Smooth muscle cell (in vitro differentiated cells): ENCODE data around the gene BCORL1. TPM values are rescaled to one million over a fixed set of nuclear protein-coding genes. Genes with fewer than 3 reads are reported as not detected.

ENCODE experiments used
- DNase-seq: peaks from one replicate; lab custom pipeline; 2025; ENCODE audit not compliant: unreplicated experiment; lab: John Stamatoyannopoulos, UW
- H2AFZ ChIP-seq: fragments of 200-600 bp; sonication (generic); 2 replicates; pipeline ENCODE4 v1.6.0; 2016; ENCODE audit warnings: antibody characterized with exemption, low read depth, mild to moderate bottlenecking
- H3F3A ChIP-seq: fragments of 200-600 bp; sonication (generic); 2 replicates; pipeline ENCODE4 v1.6.0; 2017; ENCODE audit warnings: antibody characterized with exemption, low read depth
- H3K27ac ChIP-seq: fragments of 200-600 bp; sonication (generic); 2 replicates; pipeline ENCODE4 v1.5.1; 2016; ENCODE audit warnings: low read depth, mild to moderate bottlenecking
- H3K27me3 ChIP-seq: fragments of 200-600 bp; sonication (generic); 2 replicates; pipeline ENCODE4 v1.6.1; 2016; ENCODE audit warnings: low read depth, mild to moderate bottlenecking
- H3K36me3 ChIP-seq: fragments of 200-600 bp; sonication (generic); 2 replicates; pipeline ENCODE4 v1.5.1; 2016; ENCODE audit warnings: low read depth
- H3K4me1 ChIP-seq: fragments of 200-600 bp; sonication (generic); 2 replicates; pipeline ENCODE4 v1.5.1; 2016; ENCODE audit warnings: low read depth
- H3K4me2 ChIP-seq: fragments of 200-600 bp; sonication (generic); 2 replicates; pipeline ENCODE4 v1.6.0; 2016; ENCODE audit warnings: mild to moderate bottlenecking
- H3K4me3 ChIP-seq: fragments of 200-600 bp; sonication (generic); 2 replicates; pipeline ENCODE4 v1.5.1; 2016; ENCODE audit warnings: mild to moderate bottlenecking
- H3K79me2 ChIP-seq: fragments of 200-600 bp; sonication (generic); 2 replicates; pipeline ENCODE4 v1.6.0; 2016; ENCODE audit warnings: low read depth, mild to moderate bottlenecking
- H3K9ac ChIP-seq: fragments of 200-600 bp; sonication (generic); 2 replicates; pipeline ENCODE4 v1.6.0; 2016; ENCODE audit warnings: low read depth
- H3K9me3 ChIP-seq: fragments of 200-600 bp; sonication (generic); replicated peaks from 2 replicates; pipeline ENCODE4 v1.5.1; 2016; ENCODE audit warnings: low read depth
- H4K20me1 ChIP-seq: fragments of 200-600 bp; sonication (generic); 2 replicates; pipeline ENCODE4 v1.6.0; 2016; ENCODE audit warnings: low read depth
- CTCF ChIP-seq: fragments of 200-600 bp; sonication (generic); IDR thresholded peaks from 2 replicates; pipeline ENCODE4 v1.5.1; 2017; ENCODE audit warnings: borderline replicate concordance, mild to moderate bottlenecking, antibody characterized with exemption; ENCODE audit not compliant: insufficient read depth, poor library complexity, severe bottlenecking
- WGBS: methylation state at CpG from one replicate; pipeline ENCODE4 v1.1.7; 2016; ENCODE audit warnings: low lambda C conversion rate; 5-methylcytosine and 5-hydroxymethylcytosine counted together
- polyA plus RNA-seq: library from polyadenylated mRNA; unstranded; fragments of >200 nt; fragmentation: Nextera tagmentation; extraction: Ambion mirVana; gene quantifications from 2 replicates; pipeline ENCODE4 v1.2.1, GENCODE V29; 2016
- total RNA-seq: library from RNA; depleted of rRNA; stranded (reverse); fragments of >200 nt; gene quantifications from 2 replicates; pipeline ENCODE4 v1.2.3, GENCODE V29; 2014

BCORL1 gene
- total and polyA plus RNA-seq, 2 experiments from 2014 or later, result 3.0 to 8.0 TPM

GRCh38 chrX:130097507-130098209 lies 115.2 kb downstream of the BCORL1 start:
- Histone ChIP-seq H3K27ac (no peak overlapping the region), H3K4me1 (no peaks in the 10 kb centered on the region), H3K9ac (no peak overlapping the region), H2AFZ (no peak overlapping the region), H3F3A (no peaks in the 10 kb centered on the region), H3K9me3 (no peaks in the 10 kb centered on the region), H3K4me3 (no peak overlapping the region), H3K36me3 (no peaks in the 10 kb centered on the region), H3K27me3 (no peaks in the 10 kb centered on the region), H3K4me2 (no peak overlapping the region), H4K20me1 (peaks cover 35% of the 10 kb centered on the region), H3K79me2 (peaks cover 26% of the 10 kb centered on the region)
- no peak for TF ChIP-seq CTCF
- no peak for DNase-seq
- 59% methylated on average over 13 of the region's 14 CpGs for WGBS

- no peak for DNase-seq
- H3K9me3 ChIP-seq, result no peaks in the 10 kb centered on the region
- H3K79me2 ChIP-seq, result peaks cover 30% of the 10 kb centered on the region
- peaks cover 37% of the 10 kb centered on the region for H4K20me1 ChIP-seq
- H3K36me3 ChIP-seq, result no peaks in the 10 kb centered on the region
- no peaks in the 10 kb centered on the region for H3K27me3 ChIP-seq
- H3K4me3 ChIP-seq, result no peak overlapping the region
- WGBS, result 65% methylated on average over 5 of the region's 5 CpGs
- no peak overlapping the region for H3K27ac ChIP-seq
- H2AFZ ChIP-seq, result no peak overlapping the region
- no peak for TF ChIP-seq CTCF
- H3K9ac ChIP-seq, result no peak overlapping the region
- H3K4me1 ChIP-seq, result no peaks in the 10 kb centered on the region
- H3F3A ChIP-seq, result no peaks in the 10 kb centered on the region
- no peak overlapping the region for H3K4me2 ChIP-seq
Observed at GRCh38 chrX:130098210-130098552, 115.7 kb downstream of the BCORL1 start.

GRCh38 chrX:130100180-130100579 lies 117.7 kb downstream of the BCORL1 start:
- no peak for DNase-seq
- no peaks in the 10 kb centered on the region for H3K9me3 ChIP-seq
- H3K79me2 ChIP-seq, result peaks cover 36% of the 10 kb centered on the region
- H4K20me1 ChIP-seq, result peaks cover 53% of the 10 kb centered on the region
- H3K27me3 ChIP-seq, result no peaks in the 10 kb centered on the region
- H3F3A ChIP-seq, result no peaks in the 10 kb centered on the region
- H2AFZ ChIP-seq, result no peak overlapping the region
- 87% methylated on average over 5 of the region's 5 CpGs for WGBS
- H3K9ac ChIP-seq, result no peak overlapping the region
- TF ChIP-seq CTCF, result no peak
- no peaks in the 10 kb centered on the region for H3K4me1 ChIP-seq
- H3K4me3 ChIP-seq, result no peak overlapping the region
- H3K36me3 ChIP-seq, result no peaks in the 10 kb centered on the region
- H3K4me2 ChIP-seq, result no peak overlapping the region
- H3K27ac ChIP-seq, result no peak overlapping the region

- peaks cover 68% of the 10 kb centered on the region for H4K20me1 ChIP-seq
- H3K36me3 ChIP-seq, result no peaks in the 10 kb centered on the region
- no peak overlapping the region for H3K4me3 ChIP-seq
- no peaks in the 10 kb centered on the region for H3F3A ChIP-seq
- H3K4me2 ChIP-seq, result no peak overlapping the region
- no peaks in the 10 kb centered on the region for H3K9me3 ChIP-seq
- no peak overlapping the region for H2AFZ ChIP-seq
- DNase-seq, result no peak
- peaks cover 4% of the 10 kb centered on the region for H3K4me1 ChIP-seq
- TF ChIP-seq CTCF, result no peak
- H3K27ac ChIP-seq, result no peak overlapping the region
- peaks cover 46% of the 10 kb centered on the region for H3K79me2 ChIP-seq
- no peaks in the 10 kb centered on the region for H3K27me3 ChIP-seq
- 67% methylated on average over 3 of the region's 3 CpGs for WGBS
- H3K9ac ChIP-seq, result no peak overlapping the region
Observed at GRCh38 chrX:130103605-130104004, 121.2 kb downstream of the BCORL1 start.
